ENCODE results near the gene CENPS.
"Not testable (repeated sequence)": the region's sequence is repeated elsewhere in the genome, so short reads cannot be mapped to it uniquely, and the experiment has no call there.

CENPS gene

DNA sequence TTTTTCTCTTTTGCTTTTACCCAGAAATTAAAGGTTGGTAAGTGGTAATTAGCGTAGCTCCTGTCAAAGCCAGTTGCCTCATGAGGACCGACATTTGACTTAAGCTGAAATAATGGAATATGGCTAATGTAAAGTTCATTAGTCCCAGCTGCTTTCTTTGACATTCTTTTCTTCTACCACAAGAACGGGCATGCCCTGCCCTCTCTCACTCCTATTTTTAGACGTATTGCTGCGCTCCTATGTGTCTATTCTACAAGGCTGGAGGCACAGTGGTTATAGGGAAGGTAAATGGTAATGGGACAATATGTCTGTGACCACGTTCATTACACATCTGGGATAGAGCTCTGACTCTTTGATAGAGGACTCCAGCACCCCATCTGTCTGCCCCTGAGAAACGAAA, 26.4 kb downstream of the CENPS start:
- DNase-seq, result no peak

DNA sequence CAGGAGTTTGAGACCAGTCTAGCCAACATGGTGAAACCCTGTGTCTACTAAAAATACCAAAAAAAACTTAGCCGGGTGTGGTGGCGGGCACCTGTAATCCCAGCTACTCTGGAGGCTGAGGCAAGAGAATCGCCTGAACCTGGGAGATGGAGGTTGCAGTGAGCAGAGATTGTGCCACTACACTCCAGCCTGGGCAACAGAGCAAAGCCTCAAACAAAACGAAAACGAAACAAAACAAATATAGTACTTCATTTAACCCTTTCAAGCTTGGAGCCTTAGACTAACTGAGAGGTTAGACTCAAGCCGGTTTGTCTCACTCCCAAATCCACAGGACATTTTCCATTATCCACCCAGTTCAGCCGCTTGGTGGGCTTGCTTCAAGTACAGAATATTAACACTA, 27.2 kb downstream of the CENPS start:
- not testable (repeated sequence) for DNase-seq

DNA sequence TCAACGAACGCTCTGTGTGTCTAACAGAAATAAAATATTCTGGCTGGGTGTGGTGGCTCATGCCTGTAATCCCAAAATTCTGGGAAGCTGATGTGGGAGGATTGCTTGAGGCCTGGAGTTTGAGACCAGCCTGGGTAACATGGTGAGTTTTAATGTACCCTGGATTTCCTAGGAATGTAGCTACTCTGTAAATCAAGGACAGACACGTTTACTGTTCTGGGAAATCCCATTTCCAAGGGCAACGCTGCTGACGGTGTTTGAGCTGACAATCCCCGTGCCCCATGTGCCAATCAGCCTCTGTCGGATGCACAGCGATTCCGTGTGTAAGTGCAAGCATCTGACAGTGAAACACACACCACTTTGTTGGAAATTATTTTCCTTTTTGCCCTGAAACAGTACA, 27.6 kb downstream of the CENPS start:
- DNase-seq, result no peak

DNA sequence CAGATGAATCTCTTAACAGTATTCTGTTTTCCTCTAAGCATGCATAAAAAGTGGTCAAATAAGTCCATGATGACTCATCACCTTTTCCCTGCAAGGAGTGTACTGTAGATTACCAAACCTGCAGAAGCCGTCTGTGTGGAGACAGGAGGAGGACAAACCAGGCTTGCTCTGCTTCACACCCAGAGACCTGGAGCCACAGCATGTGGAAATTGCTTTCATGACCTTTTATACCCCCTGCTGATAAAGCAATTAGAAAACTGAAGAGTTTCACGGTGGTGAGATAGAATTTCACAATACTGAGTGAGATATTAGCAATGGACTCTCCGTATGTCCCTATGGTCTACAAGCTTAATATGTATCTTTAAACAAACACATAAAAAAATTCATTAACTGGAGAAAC, 29.0 kb downstream of the CENPS start:
- no peak for DNase-seq

DNA sequence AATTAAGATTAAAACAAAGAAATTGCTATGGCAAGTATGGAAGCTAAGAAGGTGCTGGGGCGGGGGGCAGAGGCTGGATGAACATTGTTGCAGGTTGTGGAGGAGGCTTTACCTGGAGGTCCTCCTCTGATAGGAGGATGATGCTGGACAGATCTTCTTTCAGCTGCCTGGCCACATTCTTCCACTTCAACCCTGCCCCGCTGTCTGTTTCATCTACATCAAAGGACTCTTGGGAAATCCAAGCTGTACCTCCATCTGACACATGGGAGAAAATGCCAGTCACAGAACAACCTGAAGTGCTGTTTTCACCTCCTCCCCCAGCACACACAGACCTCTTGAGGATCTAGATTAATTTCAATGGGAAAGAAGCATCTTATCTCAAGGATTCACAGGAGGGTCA, 36.8 kb downstream of the CENPS start:
- DNase-seq, result no peak

DNA sequence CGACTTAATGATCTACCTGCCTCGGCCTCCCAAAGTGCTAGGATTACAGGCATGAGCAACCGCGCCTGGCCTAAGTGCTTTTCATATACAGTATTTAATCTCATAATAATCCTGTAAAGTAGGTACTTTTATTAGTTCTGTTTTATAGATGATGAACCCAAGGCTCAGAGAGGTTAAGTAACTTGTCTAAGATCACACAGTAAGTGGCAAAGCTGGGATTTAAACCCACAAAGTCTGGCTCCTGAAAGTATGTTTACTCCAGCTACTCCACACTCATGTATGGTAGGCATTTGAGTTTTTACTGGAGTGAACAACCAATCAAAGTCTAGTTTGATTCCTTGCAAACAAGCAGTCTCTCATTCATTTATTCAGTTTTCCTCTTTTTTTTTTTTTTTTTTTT, 39.8 kb downstream of the CENPS start:
- no peak for DNase-seq

DNA sequence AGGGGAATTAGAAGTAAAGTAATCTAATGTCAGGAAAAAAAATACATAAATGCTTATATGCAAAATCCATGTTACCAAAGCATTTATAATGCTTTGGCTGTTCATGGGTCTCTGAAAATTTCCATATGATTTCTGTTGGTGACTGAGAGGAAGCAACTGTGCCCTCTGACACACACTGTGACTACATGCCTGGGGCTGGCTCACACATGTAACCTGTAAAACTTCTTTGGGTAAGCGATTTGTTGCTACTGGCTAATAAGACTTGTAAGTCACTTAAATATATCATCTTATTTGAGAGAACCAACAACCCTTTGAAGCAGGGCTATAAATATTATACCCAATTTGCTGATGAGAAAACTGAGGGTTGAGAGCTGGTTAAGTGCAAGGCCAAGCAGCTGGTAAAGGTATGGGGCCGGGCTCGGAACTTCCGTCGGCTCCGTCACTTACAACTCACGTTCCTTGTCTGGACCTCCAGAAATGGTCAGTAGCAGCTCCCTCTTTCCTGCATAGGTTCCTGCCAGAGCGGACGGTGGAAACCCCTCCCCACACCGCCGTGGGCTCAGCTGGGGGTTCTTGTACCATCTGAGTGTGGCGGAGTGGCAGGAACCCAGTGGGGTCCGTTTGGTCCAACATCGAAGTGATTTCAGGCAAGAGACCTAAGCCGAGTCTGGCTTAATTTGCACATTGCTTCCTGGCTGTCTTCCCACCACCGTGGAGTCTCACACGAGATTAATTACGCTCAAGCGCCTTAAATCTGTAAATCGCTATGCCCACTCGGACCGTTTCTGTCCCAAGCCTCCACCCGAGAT, 41.4 kb downstream of the CENPS start:
- no peak for DNase-seq

DNA sequence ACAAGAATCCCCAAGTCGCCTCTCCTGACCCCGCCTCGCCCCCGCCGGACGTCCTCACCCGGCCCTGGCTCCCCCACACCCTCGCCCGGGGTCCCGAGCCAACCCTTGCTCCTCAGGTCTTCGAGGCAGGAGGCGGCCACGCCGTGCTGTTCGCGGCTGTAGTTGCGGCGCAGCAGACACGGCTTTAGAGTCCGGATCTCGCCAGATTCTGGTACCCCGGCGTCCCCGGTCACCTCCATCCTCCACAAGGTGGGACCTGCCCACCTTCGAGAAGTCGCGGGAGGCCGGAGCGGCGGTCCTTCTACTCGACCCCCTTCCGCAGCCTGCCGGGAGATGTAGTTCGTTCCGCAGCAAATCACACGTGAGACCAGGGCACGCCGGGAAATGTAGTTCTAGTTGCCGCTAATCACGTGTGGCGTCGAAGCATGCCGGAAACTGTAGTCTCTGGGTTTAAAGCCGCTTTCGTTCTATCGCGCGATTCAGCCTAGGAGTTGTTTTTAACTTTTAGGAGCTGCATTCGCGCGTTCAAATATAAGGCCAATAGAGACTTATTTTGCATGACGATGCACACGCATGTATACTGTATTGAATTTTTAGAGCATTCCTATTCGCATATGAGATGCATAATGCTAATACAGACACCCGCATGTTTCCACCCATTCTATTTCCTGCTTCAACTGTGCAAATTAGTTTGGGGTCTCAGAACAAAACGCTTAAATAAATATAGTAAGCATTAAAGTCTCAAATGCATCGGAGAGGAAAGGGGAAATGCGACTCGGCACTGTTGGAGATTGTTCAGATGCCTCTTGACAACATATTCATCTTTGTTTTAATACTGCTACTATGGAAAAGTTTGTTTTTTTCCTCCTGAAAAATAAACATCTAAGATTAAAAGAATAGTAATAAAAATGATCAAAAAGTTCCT, 42.2 kb downstream of the CENPS start, which contains the start of gene DFFA:
Gene DFFA (minus strand): TSS at position 310 of the 925 bp plus-strand sequence. CDS start 71 bp downstream, at position 239.
- DNase-seq, result peak; percentile 91

DNA sequence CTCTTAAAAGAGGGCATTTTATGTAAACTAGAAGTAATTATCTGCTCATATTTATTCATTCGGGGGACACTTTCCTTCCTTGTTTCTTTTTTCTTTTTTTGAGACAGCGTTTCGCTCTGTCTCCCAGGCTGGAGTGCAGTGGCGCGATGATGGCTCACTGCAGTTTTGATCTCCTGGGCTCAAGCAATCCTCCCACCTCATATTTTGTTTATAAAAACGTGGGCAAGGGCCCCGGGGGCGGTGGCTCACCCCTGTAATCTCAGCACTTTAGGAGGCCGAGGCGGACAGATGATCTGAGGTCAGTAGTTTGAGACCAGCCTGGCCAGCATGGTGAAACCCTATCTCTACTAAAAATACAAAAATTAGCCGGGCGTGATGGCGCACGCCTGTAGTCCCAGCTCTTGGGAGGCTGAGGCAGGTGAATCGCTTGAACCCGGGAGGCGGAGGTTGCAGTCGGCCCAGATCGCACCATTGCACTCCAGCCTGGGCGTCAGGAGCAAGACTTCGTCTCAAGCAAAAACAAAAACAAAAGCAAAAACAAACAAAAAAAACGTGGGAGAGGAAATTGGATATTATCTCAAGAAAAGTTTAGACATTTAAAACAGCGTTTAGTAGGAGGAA, 43.0 kb downstream of the CENPS start:
- DNase-seq, result no peak

DNA sequence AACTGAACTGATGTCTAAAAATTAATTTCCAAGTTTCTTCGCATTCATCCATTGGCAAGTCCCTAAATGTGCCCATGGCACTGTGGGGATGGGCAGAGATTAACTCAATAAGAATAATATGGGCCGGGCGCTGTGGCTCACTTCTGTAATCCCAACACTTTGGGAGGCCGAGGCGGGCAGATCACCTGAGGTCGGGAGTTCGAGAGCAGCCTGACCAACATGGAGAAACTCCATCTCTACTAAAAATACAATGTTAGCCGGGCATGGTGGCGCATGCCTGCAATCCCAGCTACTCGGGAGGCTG, 44.0 kb downstream of the CENPS start:
- DNase-seq, result not testable (repeated sequence)

DNA sequence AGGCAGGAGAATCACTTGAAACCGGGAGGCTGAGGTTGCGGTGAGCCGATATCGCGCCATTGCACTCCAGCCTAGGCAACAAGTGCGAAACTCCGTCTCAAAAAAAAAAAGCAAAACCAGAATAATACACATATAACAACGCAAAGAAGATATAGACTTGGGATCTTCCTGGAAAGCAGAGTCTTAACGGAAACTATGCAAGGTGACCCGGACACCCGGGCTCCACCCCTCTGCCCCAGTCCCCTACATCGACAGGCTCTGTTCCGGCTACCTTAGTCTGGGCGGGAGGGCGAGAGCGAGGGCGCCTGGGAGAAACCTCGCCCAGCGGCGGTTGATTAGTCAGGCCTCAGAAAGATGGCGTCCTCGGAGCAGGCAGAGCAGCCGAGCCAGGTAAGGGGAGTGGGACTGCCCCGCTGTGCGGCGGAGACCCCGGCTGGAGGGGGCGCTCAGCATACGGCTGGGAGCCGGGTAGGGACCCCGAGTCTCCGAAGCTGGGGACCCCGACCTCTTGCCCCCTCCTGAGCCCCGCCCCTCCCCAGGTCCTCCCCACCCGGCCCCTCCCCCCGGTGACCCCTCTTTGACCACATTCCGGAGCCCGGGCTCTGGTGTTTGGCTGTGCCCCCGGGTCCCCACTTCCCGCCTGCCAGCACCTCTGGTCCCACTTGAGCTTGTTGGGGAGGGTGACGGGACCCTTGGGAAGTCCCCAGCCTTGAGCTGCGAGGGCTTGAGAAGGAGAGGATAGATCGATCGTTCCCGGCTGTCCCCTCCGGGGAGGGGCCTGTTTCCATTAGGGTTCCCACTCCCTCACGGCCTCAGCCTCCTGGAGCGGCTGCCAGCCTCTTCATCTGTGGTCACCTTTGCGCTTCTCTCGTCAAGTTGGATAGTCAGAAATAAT, 44.6 kb downstream of the CENPS start, which contains the start of gene PEX14:
Gene PEX14 (plus strand): TSS at position 338 of the 895 bp plus-strand sequence. CDS start 17 bp downstream, at position 355.
- peak; percentile 86 for DNase-seq

DNA sequence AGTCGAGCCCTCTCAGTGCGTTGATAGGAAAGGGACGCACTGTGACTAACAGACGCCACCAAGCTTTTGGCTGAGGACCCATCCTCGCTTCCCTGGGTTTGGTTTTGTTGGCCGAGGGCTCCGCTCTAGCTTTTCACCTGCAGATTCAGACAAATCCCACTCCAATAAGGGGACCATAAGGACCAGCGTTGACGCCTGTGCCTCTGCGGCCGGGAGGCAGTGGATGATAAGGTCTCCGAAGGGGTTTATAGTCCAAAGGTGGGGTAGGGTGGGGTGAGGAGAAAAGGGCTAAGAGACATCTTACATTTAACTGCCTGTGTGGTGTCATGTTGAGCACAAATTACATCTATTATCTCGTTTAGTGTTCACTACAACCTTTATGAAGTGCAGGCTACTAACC, 45.3 kb downstream of the CENPS start:
- DNase-seq, result no peak

DNA sequence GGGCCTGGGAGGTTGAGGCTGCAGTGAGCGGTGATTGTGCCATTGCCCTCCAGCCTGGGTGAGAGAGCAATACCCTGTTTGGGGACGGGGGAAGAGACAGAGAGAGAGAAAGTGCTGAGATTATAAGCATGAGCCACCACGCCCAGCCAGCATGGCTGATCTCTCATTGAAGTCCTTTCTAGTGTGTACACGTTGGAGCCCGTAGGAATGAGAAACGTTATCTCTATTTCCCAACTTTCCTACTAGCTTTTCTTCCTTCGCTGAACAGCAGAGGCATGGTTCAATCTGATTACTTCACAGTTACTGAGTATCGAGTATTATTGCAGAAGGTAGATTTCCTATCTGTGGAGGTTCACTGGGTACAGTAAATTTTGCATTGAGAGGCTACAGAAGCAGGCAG, 49.1 kb downstream of the CENPS start:
- no peak for DNase-seq

DNA sequence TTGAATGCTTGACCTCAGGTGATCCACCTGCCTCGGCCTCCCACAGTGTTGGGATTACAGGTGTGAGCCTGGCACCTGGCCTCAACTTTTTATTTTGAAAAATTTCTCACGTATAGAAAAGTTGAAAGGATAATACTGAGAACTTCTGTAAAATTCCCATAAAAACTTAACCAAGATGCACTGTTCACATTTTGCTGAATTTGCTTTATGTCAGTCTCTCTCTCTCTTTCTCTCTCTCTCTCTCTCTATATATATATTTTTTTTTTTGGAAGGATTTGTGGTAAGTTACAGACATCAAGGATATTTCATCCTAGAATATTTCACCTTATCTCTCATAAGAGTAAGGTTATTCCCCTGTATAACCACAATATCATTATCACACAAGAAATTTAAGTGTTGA, 50.4 kb downstream of the CENPS start:
- no peak for DNase-seq

DNA sequence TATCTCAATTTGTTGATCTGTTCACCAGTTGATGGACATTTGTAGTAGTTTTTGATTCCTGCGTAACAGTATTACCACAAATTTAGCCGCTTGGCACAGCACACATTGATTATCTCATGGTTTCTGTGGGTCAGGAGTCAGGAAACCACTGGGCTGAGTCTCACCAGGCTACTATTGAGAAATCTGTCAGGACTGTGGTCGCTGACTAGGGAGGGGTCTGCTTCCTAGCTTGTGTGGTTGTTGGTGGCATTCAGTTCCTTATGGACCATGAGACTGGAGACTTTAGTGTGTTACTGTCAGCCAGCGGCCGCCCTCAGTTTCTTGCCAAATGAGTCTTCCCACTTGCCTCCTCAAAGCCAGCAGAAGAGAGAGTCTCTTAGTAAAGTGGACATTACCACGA, 54.3 kb downstream of the CENPS start:
- no peak for DNase-seq

DNA sequence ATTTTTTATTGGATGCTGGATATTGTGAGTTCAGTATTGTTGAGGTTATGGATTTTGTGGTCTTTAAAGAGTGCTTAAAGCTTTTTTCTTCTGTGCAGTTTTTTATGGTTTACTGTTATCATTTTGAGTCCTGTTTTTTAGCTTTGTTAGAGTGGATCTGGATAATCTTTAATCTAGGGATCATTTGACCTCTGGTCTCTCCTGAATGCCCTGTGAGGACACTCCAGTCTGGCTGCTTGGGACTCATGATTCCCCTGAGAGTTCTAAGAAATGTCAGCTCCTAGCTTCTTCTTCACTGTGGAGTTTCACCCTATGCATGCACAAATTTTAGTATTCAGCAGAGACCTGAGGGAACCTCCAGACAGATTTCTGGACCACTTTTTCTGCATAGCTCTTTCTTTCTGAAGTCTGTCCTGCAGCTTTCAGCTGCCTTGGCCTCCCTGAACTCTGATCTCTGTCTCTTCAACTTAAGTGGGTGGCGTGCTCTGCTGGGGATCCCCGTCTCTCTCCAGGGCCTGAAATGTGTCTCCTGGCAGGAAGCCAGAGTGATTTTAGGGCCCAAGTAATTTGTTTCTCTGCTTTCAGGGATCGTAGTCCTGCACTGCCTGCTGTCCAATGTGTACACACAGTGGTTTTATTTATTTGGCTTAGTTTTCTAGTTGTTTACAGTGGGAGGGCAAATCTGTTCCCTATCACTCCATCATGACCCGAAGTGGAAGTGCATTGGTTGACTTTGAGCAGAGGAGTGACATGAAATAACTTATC, 59.2 kb downstream of the CENPS start:
- no peak for DNase-seq

DNA sequence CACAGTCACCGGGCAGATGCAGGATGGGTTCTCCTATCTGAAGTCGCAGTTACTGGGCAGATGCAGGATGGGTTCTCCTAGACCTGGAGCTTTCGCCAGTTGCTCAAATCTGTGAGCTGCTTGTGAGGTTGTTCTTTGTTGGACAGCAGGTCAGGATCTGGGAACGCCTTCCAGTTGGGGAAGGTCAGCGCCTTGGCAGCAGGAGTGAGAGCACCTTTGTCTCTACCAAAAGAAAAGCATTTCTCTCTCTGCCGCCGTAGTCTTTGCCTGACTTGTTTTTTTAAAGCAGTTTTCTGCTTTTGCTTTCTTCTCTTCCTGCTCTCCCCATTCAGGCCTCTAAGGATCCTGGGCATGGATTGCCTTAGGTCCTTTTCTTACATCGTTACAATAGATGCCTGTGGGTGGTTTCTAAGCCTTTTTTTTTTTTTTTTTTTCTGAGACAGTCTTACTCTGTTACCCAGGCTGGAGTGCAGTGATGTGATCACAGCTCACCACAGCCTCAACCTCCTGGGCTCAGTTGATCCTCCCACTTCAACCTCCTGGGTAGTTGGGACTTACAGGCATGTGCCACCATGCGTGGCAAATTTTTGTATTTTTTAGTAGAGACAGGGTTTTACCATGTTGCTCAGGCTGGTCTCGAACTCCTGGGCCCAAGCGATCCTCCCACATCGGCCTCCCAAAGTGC, 60.2 kb downstream of the CENPS start:
- no peak for DNase-seq
